SK-N-SH treated with all-trans-retinoic acid at 6 μM for 48 hours (cell line): ENCODE data around the gene ITPKB.

Source experiments
- ARNTL ChIP-seq: fragments of 450-650 bp; formaldehyde crosslinking; IDR thresholded peaks from 2 replicates; pipeline ENCODE4 v1.5.0; 2020; ENCODE audit warnings: low read depth, mild to moderate bottlenecking, moderate library complexity, borderline replicate concordance
- BACH2 ChIP-seq: fragments of 250-450 bp; sonication (Bioruptor Pico); IDR thresholded peaks from 2 replicates; pipeline ENCODE4 v1.9.0; 2021; ENCODE audit warnings: mild to moderate bottlenecking, borderline replicate concordance
- CREB5 ChIP-seq: fragments of 250-450 bp; sonication (Bioruptor Pico); IDR thresholded peaks from 2 replicates; pipeline ENCODE4 v1.5.1; 2020; ENCODE audit warnings: low read depth, mild to moderate bottlenecking, moderate library complexity
- ESRRG ChIP-seq: fragments of 250-450 bp; sonication (Bioruptor Pico); IDR thresholded peaks from 2 replicates; pipeline ENCODE4 v1.6.1; 2021; ENCODE audit warnings: mild to moderate bottlenecking
- GLIS3 ChIP-seq: fragments of 250-450 bp; sonication (Bioruptor Pico); IDR thresholded peaks from 2 replicates; pipeline ENCODE4 v1.5.0; 2020; ENCODE audit warnings: mild to moderate bottlenecking, moderate library complexity
- PATZ1 ChIP-seq: fragments of 250-450 bp; sonication (Bioruptor Pico); IDR thresholded peaks from 2 replicates; pipeline ENCODE4 v1.8.0; 2020; ENCODE audit warnings: mild to moderate bottlenecking, moderate library complexity, borderline replicate concordance
- ZNF565 ChIP-seq: fragments of 450-650 bp; formaldehyde crosslinking; conservative IDR thresholded peaks from 2 replicates; pipeline ENCODE4 v1.5.0; 2020; ENCODE audit warnings: low read depth, mild to moderate bottlenecking, moderate library complexity
- TF ChIP-seq, protein P1 (sequence below): fragments of 250-450 bp; sonication (Bioruptor Pico); IDR thresholded peaks from 2 replicates; pipeline ENCODE4 v1.5.0; 2020; ENCODE audit warnings: mild to moderate bottlenecking, moderate library complexity
- TF ChIP-seq, protein P2 (sequence below): fragments of 250-450 bp; sonication (Bioruptor Pico); IDR thresholded peaks from 2 replicates; pipeline ENCODE4 v1.5.1; 2021; ENCODE audit warnings: mild to moderate bottlenecking, moderate library complexity

DNA sequence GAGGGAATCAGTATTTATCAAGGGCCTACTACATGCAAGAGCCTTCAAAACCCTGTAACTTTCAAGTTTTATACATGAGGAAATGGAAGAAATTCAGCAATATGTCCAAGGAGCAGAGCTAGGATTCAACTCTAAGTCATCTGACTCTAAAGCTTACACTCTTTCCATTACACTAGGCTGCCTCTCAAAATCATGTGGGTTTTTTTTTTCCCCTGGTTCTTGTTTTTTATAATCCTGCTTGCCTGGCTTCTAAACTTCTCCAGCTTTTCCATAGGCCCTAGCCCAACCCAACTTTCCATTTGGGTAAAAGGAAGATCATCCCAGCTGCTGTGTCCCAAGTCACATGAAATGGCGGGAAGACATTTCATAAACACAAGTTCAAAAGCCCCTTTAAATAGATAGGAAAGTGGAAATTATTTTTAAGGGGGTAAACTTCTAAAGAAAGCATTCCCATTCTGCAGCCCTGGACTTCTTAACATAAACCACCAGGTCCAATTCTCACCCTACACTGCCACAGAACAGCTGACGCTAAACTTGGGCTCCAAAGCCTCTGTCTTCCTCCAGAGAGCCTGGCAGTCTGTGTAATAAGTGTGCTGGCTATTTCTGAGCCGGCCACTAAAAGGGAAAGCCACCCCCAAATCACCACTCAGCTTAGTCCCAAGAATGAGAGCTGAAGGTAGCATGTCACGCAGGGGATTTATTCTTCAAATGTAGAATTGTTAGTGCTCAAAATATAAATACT lies 46.9 kb downstream of the ITPKB start:
- TF ChIP-seq ESRRG (CRISPR knock-in tag) (no peak), BACH2 (CRISPR knock-in tag) (no peak), PATZ1 (no peak), ARNTL (CRISPR knock-in tag) (no peak), CREB5 (CRISPR knock-in tag) (no peak), ZNF565 (CRISPR knock-in tag) (no peak), GLIS3 (CRISPR knock-in tag) (no peak)
- TF ChIP-seq, protein P1, sequence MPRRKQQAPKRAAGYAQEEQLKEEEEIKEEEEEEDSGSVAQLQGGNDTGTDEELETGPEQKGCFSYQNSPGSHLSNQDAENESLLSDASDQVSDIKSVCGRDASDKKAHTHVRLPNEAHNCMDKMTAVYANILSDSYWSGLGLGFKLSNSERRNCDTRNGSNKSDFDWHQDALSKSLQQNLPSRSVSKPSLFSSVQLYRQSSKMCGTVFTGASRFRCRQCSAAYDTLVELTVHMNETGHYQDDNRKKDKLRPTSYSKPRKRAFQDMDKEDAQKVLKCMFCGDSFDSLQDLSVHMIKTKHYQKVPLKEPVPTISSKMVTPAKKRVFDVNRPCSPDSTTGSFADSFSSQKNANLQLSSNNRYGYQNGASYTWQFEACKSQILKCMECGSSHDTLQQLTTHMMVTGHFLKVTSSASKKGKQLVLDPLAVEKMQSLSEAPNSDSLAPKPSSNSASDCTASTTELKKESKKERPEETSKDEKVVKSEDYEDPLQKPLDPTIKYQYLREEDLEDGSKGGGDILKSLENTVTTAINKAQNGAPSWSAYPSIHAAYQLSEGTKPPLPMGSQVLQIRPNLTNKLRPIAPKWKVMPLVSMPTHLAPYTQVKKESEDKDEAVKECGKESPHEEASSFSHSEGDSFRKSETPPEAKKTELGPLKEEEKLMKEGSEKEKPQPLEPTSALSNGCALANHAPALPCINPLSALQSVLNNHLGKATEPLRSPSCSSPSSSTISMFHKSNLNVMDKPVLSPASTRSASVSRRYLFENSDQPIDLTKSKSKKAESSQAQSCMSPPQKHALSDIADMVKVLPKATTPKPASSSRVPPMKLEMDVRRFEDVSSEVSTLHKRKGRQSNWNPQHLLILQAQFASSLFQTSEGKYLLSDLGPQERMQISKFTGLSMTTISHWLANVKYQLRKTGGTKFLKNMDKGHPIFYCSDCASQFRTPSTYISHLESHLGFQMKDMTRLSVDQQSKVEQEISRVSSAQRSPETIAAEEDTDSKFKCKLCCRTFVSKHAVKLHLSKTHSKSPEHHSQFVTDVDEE = no peak
- TF ChIP-seq, protein P2, sequence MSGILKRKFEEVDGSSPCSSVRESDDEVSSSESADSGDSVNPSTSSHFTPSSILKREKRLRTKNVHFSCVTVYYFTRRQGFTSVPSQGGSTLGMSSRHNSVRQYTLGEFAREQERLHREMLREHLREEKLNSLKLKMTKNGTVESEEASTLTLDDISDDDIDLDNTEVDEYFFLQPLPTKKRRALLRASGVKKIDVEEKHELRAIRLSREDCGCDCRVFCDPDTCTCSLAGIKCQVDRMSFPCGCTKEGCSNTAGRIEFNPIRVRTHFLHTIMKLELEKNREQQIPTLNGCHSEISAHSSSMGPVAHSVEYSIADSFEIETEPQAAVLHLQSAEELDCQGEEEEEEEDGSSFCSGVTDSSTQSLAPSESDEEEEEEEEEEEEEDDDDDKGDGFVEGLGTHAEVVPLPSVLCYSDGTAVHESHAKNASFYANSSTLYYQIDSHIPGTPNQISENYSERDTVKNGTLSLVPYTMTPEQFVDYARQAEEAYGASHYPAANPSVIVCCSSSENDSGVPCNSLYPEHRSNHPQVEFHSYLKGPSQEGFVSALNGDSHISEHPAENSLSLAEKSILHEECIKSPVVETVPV (CRISPR knock-in tag) = no peak
